ENCODE measurements around the gene PPARG.
"Not testable (repeated sequence)": the region's sequence is repeated elsewhere in the genome, so short reads cannot be mapped to it uniquely, and the experiment has no call there.

- TF ChIP-seq POLR2A, CTCF (IDR thresholded peaks at IDR 0.05): not testable (repeated sequence)
Measured at GRCh38 chr3:12469222-12469621, 180.4 kb downstream of the PPARG start.

Data from vagina (tissue), 2 donors.